Mesodermal cell (in vitro differentiated cells): ENCODE results near the gene TSPAN17.

Experiments
- H3K27ac ChIP-seq: 2 replicates; pipeline ENCODE4 v1.7.0; 2013; ENCODE audit warnings: mild to moderate bottlenecking, low read depth, low read length, moderate library complexity; ENCODE audit not compliant: severe bottlenecking
- H3K36me3 ChIP-seq: 2 replicates; pipeline ENCODE4 v1.7.1; 2013; ENCODE audit warnings: mild to moderate bottlenecking, low read length, moderate library complexity; ENCODE audit not compliant: control insufficient read depth, insufficient read depth
- H3K4me1 ChIP-seq: one replicate; pipeline ENCODE4 v1.7.1; 2013; ENCODE audit warnings: mild to moderate bottlenecking, low read length; ENCODE audit not compliant: insufficient read depth, control insufficient read depth, poor library complexity, severe bottlenecking
- H3K4me3 ChIP-seq: 2 replicates; pipeline ENCODE4 v1.7.0; 2013; ENCODE audit warnings: low read length, control low read depth, mild to moderate bottlenecking; ENCODE audit not compliant: insufficient read depth, poor library complexity, severe bottlenecking; ENCODE audit errors: extremely low read depth
- H3K9me3 ChIP-seq: 2 replicates; pipeline ENCODE4 v1.7.1; 2013; ENCODE audit warnings: mild to moderate bottlenecking, low read length, moderate library complexity; ENCODE audit not compliant: control insufficient read depth
- WGBS, 2 experiments: methylation state at CpG; one replicate each; pipeline ENCODE4 v1.1.5; 2013; ENCODE audit warnings: missing lambda C conversion rate in 2 of 2; ENCODE audit not compliant: insufficient coverage in 2 of 2; 5-methylcytosine and 5-hydroxymethylcytosine counted together

The TSPAN17 gene

DNA sequence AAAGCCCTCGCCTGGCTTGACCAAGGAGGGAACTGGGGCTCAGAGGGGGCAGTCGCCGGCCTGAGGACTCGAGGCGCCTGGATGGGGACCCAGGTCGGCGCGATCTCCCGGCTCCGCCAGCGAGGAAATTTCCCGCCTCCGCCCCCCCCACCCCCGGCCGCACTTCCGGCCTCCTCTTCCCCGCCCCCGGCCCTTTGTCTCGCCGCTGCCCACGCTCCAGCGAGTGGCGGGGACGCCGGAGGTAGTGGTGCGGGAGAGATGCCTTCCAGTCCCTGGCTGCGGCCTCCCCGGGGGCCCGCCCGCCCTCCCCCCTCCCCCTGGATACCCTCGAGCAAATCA is 36.9 kb upstream of the TSPAN17 start:
- H3K27ac ChIP-seq = no peak overlapping the region
- peaks cover 21% of the 10 kb centered on the region for H3K4me1 ChIP-seq
- WGBS, 2 experiments = 0 to 3% methylated on average over 3 to 6 of the region's 31 CpGs
- H3K9me3 ChIP-seq = no peaks in the 10 kb centered on the region
- H3K4me3 ChIP-seq = peak overlapping the region; percentile 44
- no peaks in the 10 kb centered on the region for H3K36me3 ChIP-seq

DNA sequence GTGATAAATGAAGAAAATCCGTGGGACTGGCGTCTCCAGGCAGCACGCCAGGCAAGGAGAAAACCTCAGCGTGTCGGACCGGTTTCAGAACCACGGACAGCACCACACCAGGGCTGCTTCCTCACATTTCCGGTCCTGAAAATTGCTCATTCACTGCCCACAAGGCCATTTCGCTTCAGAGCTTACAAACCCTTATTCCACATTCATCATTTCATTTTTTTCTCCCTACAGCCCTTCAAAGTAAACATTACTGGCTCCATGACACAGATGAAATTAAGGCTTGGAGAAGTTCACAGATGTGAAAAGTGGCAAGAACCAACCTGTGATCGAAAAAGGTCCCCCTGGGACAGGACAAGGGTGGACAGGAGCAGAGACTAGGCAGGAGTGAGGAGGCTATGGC is 35.8 kb upstream of the TSPAN17 start:
- Histone ChIP-seq H3K4me3 (no peak overlapping the region), H3K9me3 (no peaks in the 10 kb centered on the region), H3K36me3 (no peaks in the 10 kb centered on the region), H3K27ac (no peak overlapping the region), H3K4me1 (peaks cover 25% of the 10 kb centered on the region)
- WGBS, 2 experiments = 17 to 19% methylated on average over 6 to 7 of the region's 10 CpGs

DNA sequence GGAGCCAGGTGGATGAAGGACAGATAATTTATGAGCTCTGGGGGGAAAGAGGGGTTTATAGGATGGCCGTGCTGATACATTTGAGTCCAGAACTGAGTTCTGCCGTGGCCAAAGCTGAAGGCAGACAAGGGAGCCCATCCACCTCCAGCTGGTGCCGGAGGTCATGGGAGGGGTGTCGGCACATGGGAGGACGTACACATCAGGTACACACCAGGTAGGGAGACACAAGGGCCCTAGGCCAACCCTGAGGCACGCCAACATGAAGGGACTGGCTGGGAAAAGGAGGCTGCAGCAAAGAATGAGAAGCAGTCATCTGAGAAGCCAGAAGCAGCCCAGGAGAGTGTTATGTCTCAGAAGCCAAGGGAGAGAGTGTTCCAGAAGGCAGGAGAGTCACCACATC is 35.3 kb upstream of the TSPAN17 start:
- H3K4me3 ChIP-seq = no peak overlapping the region
- H3K36me3 ChIP-seq = no peaks in the 10 kb centered on the region
- H3K4me1 ChIP-seq = peaks cover 29% of the 10 kb centered on the region
- WGBS, 2 experiments = 83 to 91% methylated on average over 6 of the region's 6 CpGs
- no peak overlapping the region for H3K27ac ChIP-seq
- no peaks in the 10 kb centered on the region for H3K9me3 ChIP-seq

DNA sequence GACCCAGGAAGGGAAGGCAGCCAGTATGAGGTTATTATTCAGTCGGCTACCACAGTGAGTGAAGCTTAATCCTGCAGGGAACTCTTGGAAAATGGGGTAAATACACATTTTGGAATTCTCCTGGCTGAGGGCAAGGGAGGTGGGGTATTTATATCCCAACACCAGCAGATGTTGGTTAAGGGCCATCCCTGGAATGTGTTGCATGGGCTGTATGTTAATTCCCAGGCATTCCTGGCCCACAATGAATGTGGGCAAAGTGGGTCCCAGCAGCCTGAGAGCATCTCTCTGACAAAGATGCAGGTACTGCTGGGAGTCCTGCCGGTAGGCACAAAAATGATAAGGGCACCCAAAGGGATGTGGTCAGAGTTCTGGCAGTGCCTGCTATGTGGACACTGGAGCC is 34.4 kb upstream of the TSPAN17 start:
- H3K4me3 ChIP-seq = no peak overlapping the region
- no peaks in the 10 kb centered on the region for H3K9me3 ChIP-seq
- 59 to 69% methylated on average over 2 of the region's 2 CpGs for WGBS, 2 experiments
- H3K27ac ChIP-seq = no peak overlapping the region
- H3K4me1 ChIP-seq = peaks cover 31% of the 10 kb centered on the region
- no peaks in the 10 kb centered on the region for H3K36me3 ChIP-seq

DNA sequence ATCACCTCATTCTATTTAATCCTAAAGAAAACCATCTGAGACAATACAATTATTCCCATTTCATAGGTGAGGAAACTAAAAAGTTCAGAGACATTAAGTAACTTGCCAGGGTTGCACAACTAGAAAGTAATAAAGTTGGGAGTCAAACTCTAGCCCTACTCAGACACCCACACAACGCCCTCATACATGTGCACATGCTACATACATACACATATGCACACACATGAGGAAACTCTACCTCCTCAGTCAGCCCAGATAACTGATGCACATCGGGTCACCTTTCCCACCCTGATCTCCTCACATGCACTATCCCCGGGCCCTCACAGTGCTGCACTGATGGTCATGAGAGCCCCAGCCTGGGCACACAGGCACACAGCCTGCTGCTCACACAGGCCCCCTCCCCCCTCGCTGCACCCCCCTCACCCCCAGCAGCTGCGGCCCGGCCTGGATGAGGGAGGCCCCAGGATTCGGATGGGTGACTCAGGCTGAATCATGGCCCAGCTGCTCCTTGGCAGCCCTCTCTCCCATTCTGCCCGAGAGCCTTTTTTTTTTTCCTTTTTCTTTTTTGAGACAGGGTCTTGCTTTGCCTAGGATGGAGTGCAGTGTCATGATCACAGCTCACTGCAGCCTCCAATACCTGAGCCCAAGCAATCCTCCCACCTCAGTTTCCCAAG is 32.3 kb upstream of the TSPAN17 start:
- no peaks in the 10 kb centered on the region for H3K36me3 ChIP-seq
- WGBS, 2 experiments = 62 to 63% methylated on average over 3 to 5 of the region's 8 CpGs
- no peaks in the 10 kb centered on the region for H3K9me3 ChIP-seq
- no peak overlapping the region for H3K4me3 ChIP-seq
- H3K27ac ChIP-seq = no peak overlapping the region
- H3K4me1 ChIP-seq = peaks cover 24% of the 10 kb centered on the region

DNA sequence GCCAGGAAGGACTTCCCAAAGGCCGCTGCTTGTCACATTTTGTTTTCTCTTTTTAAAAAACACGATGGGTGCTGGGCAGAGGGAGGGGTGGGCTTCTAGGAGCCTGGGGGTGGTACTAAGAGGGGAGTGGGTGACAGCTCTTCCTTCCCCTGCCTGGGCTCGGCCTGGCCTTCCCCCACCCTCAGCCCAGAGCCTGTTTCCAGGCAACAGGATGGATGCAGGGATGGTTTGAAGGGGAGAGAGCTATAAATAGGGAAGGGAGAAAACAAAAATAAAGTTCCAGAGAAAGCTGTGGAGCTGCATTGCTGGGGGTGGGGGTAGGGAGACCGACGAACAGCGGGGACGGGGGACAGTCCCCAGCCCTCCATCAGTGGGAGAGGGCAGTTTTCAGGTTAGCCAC is 30.8 kb upstream of the TSPAN17 start:
- 87 to 92% methylated on average over 4 to 5 of the region's 7 CpGs for WGBS, 2 experiments
- no peaks in the 10 kb centered on the region for H3K9me3 ChIP-seq
- H3K4me3 ChIP-seq = no peak overlapping the region
- no peak overlapping the region for H3K27ac ChIP-seq
- H3K4me1 ChIP-seq = peaks cover 27% of the 10 kb centered on the region
- H3K36me3 ChIP-seq = no peaks in the 10 kb centered on the region

DNA sequence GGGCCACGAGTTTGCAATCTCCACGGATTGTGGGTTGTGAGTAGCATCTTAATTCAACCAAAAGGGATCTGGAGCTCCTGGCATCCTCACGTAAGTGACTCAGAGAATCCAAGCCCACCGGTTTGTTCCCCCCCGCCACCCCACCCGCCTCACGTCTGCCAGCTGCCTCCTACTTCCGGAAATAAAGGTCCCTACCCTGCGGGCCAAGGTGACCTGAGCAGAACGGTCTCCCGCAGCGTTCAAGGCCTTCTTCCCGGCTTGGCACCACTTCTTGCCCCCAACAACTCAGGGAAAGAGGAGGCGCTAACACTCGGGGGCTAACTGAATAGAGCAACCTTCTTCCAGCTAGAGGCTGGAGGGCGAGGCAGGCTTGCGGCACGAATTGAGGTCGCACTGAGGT is 28.5 kb upstream of the TSPAN17 start:
- 54 to 59% methylated on average over 13 to 17 of the region's 19 CpGs for WGBS, 2 experiments
- Histone ChIP-seq H3K4me1 (peaks cover 28% of the 10 kb centered on the region), H3K9me3 (no peaks in the 10 kb centered on the region), H3K27ac (no peak overlapping the region), H3K36me3 (no peaks in the 10 kb centered on the region), H3K4me3 (no peak overlapping the region)

DNA sequence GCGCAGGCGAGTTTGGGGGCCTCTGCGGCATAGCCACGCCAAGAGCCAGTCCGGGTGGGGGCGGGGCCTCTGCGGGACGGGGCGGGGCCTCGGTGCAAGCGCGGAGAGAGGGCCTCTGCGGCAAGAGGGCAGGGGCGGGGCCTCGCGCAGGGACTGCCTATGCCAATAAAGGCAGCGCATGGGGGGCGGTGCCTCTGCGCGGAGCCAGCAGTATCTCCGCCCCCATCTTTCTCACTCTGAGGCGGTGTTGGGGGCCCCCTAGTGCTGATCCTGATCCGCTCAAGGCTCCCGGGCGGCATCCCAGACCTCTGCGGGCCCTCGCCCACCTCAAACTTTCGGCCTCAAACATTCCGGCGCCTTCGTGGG is 28.1 kb upstream of the TSPAN17 start:
- Histone ChIP-seq H3K9me3 (no peaks in the 10 kb centered on the region), H3K4me3 (no peak overlapping the region), H3K4me1 (peaks cover 28% of the 10 kb centered on the region), H3K36me3 (no peaks in the 10 kb centered on the region), H3K27ac (no peak overlapping the region)
- WGBS, 2 experiments = 7 to 18% methylated on average over 18 to 24 of the region's 31 CpGs

DNA sequence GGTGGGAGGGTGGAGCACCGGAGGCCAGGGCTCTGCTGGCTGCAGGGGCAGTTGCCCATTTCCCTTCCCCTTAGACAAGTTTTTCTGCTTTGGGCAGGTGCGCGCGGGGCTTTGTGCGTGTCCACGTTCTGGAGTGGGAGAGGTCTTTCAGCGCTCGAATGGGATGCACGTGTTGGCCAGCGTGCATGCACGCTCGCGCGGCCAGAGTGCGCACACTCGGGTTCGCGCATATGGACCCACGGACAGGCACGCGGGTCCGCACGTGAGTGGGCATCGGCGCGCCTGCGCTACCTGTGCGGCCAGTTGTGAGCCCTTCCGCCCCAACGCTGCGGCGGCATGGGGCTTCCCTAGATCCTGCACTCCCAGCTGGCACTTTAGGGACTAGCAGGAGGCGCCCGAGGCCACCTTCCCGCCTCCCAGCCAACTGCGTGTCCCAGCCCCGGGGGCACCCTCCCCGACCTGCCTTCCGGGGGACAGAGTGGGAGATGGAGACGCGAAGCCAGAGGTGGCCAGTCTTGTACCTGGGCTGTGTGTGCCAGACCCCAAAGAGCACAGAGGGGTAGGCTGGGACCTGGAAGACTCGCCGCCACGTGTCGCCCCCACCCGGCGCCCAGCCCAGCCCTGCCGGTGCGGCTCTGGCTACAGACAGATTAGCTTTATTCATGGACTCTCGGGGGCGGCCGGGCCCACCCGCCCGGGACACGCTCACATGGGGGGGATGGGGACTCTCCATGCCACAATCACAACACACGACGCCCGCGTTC is 27.5 kb upstream of the TSPAN17 start:
- peaks cover 28% of the 10 kb centered on the region for H3K4me1 ChIP-seq

DNA sequence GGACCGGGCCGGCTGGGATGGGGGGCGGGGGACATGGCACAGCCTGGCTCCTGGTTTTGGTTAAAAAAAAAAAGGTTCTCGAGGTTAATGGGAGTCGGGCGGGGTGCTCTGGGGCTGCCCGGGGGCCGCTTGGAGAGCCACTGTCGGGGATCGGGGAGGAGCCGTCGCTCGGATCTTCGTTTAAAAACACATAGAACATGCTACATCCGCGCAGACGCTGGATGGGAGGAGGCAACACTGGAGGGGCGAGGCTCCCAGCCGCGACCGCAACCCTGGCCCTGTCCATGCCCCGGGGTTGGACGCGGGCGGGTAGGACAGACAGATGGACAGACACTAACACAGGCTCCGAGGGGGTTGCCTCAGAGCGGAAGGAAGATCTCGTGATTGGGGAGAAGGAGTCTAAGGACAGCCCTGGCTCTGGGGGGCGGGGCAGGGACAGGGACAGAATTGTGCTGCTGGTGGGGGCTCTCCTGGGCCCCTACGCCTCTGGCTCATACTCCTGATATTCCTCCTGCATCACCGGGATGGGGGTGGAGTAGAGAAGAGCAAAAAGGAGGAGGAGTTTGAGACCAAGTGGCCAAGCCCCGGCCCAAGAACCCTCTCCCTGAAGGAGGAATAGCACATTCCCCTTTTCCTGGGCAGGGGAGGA is 26.8 kb upstream of the TSPAN17 start:
- Histone ChIP-seq H3K36me3 (no peaks in the 10 kb centered on the region), H3K4me3 (no peak overlapping the region), H3K27ac (no peak overlapping the region), H3K9me3 (no peaks in the 10 kb centered on the region), H3K4me1 (peaks cover 21% of the 10 kb centered on the region)
- WGBS, 2 experiments = 42 to 55% methylated on average over 24 of the region's 32 CpGs

More for the DNA sequence above, 27.5 kb upstream of the TSPAN17 start:
- H3K9me3 ChIP-seq = no peaks in the 10 kb centered on the region
- 52 to 53% methylated on average over 38 to 45 of the region's 59 CpGs for WGBS, 2 experiments
- H3K27ac ChIP-seq = no peak overlapping the region
- no peaks in the 10 kb centered on the region for H3K36me3 ChIP-seq
- no peak overlapping the region for H3K4me3 ChIP-seq

DNA sequence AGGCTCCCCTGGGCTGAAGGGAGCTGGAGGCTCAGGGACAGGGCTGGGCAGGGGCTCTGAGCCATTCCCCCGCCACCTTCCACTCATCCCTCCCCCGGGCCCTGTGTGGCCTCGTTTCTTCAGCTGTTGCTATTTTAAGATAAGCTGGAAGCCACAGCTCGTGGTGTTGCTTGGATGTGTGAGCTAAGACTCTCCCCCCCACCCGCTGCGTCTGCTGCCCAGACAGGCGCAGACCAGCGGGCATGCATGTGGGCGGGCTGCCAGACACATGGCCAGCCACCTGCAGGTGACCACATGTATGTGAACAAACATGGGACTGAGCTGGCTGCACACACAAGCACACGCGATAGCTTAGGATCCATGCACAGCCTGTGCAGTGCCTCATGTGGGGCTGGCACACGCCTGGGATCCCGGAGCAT is 25.6 kb upstream of the TSPAN17 start:
- Histone ChIP-seq H3K4me1 (peaks cover 9% of the 10 kb centered on the region), H3K4me3 (no peak overlapping the region), H3K36me3 (no peaks in the 10 kb centered on the region), H3K27ac (no peak overlapping the region), H3K9me3 (no peaks in the 10 kb centered on the region)
- 84 to 94% methylated on average over 10 to 11 of the region's 13 CpGs for WGBS, 2 experiments
